EL (cell line): ENCODE measurements around the gene SBNO2.

Source experiments
- DNase-seq: peaks from one replicate; pipeline ENCODE4 v3.0.0-alpha.2; 2016

SBNO2 gene

DNA sequence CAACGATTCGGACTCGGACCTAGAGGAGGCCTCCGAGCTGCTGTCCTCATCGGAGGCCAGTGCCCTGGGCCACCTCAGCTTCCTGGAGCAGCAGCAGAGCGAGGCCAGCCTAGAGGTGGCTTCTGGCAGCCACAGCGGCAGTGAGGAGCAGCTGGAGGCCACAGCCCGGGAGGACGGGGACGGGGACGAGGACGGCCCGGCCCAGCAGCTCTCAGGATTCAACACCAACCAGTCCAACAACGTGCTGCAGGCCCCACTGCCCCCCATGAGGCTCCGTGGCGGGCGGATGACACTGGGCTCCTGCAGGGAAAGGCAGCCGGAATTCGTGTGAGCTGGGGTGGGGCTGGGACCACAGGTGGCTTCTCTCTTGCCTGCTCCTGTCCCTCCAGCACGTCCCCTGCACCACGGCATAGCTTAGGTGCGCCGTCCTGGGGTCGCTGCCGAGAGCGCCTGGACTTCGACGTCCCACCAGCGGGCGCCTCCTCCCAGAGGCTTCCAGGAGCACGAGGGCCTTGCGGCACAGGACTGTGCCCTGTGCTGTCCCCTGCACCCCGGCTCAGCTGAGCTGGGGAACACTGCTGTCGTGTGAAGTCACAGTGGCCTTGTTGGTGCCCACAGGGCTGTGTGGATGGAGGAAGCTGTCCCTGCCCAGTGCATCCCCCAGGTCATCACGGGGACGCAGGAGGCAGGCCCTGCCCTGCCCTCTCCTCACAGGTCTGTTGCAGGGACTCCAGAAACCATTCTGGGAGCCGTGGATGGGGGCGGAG is 88.2 kb downstream of the SBNO2 start:
- no peak for DNase-seq

DNA sequence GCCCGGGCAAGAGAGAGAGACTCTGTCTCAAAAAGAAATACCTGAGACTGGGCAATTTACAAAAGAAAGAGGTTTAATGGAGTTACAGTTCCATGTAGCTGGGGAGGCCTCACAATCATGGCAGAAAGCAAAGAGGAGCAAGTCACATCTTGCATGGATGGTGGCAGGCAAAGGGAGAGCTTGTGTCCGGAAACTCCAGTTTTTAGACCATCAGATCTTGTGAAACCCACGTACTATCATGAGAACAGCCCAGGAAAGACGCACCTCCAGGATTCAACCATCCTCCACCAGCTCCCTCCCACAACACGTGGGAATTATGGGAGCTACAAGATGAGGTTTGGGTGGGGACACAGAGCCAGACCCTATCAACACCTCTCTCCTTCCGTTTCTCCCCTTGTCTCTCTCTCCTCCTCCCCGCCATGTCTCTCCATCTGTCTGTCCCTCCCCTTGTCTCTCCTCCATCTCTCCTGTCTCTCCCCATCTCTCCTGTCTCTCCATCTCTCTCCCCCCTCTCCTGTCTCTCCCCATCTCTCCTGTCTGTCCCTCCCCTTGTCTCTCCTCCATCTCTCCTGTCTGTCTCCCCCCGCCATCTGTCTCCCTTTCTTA is 88.9 kb downstream of the SBNO2 start:
- DNase-seq = no peak

DNA sequence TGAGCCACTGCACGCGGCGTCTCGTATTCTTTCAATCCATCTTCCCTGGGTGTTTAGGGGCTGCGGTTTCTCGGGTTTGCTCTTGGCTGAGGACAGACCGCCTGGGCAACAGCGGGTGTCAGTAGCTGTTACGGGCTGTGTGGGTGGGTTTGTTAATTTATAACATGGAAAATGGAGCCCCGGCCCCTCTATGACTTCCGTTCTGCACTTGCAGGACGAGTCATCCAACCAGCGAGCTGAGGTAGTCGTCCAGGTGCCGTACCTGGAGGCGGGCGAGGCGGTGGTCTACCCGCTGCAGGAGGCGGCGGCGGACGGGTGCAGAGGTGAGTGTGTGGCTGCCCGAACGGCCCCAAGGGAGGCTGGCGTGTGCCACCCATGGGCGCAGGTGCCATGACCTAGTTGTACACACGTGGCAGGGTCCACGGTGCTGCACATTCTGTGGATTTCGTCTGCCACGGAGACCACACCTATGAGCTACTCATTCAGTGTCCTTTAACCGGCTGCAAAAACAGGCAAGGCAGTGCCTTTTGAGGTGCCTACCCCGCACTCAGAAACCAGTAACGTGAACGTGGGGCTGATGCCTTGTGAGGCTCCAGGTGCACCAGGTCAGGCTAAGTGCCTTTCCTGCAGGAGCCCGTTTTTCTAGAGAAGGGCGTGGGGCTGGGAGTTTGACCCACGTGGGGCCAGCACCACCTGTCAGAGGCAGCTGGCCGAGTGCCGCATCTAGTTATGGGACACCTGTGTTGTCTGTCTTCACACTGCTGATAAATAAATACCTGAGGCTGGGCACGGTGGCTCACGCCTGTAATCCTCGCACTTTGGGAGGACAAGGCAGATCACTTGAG is 89.8 kb downstream of the SBNO2 start:
- DNase-seq = no peak

DNA sequence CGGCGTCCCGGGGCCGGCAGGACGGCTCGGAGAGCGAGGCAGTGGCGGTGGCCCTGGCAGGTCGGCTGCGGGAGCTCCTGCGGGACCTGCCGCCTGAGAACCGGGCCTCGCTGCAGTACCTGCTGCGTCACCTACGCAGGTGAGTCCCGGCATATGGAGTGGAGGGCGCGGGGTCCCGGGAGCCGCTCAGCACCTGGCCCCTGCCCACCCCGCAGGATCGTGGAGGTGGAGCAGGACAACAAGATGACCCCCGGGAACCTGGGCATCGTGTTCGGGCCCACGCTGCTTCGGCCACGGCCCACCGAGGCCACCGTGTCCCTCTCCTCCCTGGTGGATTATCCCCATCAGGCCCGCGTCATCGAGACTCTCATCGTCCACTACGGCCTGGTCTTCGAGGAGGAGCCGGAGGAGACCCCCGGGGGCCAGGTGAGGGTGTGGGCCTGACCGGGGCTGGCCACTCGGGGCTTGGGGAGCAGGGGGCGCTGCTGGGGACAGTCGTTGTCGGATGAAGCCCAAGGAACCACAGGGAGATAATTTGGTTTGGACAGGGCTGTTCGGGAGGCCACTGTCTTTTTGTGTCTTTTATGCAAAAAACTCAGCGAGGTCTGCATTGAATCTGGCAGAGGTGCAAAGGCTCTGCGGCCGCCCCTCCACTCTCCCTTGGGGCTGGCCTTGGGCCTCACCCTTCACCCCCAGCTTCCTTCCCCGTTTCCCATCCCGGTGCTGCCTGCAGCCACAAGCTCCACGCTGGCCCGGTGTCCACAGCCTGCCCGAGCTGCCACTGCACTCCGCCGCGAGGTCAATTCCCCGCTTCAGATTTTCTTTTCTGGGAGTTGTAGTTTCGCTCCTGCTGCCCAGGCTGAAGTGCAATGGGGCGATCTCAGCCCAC is 90.9 kb downstream of the SBNO2 start:
- DNase-seq = no peak

DNA sequence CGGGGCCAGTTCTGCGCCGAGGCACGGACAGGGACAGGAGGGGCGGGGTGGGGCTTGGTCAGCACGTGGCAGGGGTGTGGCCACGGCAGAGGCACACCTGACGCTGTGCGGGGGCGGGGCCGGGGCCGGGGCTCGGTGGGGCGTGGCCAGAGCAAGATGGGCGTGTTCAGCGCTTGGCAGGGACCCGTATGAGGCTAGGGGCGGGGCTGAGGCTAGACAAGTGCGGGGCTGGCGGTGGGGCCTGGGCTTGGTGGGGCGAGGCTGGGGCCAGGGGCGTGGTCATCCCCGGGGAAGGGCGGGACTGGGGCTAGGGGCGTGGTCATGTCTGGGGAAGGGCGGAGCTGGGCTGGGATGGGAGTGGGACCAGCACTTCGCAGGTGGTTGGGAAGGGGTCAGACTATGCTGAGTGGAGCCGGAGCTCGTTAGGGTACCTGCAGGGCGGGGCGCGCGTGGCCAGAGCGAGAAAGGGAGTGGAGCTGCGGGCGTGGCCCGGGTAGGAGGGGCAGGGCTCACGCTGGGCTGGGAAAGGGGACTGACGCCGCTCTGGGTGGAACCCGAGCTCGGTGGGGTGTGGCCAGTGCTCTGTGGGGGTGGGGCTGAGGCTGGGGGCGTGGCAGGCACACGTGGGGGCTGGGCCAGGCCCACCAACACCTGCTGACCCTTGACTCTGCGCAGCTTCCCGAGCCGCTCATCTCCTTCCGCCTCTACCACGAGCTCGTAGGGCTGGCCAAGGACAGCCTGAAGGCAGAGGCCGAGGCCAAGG is 91.7 kb downstream of the SBNO2 start:
- peak; percentile 61 for DNase-seq

DNA sequence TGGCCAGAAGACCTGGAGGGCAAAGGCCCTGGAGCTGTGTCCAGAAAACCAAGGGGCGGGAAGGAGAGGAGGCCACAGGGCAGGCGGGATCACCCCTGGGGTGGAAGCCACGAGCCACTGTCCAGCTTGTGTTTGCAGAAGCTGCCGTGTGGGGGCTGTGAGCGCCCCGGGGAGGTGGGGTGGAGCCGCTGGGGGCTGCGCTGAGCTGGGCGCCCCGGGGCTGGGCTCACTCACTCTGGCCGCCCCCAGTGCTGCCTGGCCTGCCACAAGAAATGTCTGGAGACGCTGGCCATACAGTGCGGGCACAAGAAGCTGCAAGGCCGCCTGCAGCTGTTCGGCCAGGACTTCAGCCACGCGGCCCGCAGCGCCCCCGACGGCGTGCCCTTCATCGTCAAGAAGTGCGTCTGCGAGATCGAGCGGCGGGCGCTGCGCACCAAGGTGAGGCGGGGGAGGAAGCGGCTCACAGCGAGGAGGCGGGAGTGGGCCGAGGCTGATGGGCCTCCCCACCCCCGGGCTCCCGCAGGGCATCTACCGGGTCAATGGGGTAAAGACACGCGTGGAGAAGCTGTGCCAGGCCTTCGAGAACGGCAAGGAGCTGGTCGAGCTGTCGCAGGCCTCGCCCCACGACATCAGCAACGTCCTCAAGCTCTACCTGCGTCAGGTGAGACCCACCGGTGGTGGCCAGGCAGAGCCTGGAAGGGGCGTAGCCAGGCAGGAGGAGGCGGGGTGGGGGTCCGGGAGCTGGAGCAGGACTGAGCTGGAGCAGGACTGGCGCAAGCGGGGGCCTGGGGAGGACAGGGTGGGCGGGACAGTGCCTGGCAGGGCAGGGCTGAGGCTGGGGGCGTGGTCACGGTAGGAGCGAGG is 92.5 kb downstream of the SBNO2 start:
- no peak for DNase-seq

DNA sequence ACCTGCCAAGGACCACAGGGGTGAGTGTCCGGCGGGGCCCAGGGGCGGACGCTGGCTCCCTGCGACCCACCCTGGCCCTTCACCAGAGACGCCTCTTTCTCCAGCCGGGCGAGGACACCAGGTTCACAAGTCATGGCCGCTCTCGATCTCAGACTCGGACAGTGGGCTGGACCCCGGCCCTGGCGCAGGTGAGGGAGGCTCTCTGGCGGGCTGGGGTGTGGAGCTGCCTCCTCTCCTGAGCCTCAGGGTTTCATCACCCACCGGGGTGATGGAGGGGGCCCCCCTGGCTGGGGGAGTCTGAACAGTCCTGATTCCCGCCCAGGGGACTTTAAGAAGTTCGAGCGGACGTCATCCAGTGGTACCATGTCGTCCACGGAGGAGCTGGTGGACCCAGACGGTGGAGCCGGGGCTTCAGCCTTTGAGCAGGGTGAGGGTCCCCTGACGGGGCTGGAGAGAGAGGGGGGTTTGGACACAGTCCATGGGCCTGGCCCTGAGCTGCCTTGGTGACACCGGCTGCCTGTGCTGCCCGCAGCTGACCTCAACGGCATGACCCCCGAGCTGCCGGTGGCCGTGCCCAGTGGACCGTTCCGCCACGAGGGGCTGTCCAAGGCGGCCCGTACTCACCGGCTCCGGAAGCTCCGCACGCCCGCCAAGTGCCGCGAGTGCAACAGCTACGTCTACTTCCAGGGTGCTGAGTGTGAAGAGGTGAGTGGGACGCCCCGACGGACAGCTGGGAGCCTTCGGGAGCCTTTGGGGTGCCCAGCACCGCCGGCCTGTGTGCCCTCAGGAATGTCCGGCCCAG is 93.5 kb downstream of the SBNO2 start:
- no peak for DNase-seq

DNA sequence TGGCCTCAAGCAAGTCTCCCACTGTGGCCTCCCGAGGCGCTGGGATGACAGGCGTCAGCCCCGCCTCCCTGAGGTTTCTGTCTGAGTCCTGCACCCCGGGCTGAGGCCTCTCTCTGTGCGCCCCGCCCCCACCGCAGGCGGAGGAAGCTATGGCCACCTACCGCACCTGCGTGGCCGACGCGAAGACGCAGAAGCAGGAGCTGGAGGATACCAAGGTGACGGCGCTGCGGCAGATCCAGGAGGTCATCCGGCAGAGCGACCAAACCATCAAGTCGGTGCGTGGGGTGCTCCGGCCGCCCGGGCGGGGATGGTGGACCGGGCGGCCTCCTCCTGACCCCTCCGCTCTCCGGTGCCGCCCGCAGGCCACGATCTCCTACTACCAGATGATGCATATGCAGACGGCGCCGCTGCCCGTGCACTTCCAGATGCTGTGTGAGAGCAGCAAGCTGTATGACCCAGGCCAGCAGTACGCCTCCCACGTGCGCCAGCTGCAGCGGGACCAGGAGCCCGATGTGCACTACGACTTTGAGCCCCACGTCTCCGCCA is 94.4 kb downstream of the SBNO2 start:
- no peak for DNase-seq

DNA sequence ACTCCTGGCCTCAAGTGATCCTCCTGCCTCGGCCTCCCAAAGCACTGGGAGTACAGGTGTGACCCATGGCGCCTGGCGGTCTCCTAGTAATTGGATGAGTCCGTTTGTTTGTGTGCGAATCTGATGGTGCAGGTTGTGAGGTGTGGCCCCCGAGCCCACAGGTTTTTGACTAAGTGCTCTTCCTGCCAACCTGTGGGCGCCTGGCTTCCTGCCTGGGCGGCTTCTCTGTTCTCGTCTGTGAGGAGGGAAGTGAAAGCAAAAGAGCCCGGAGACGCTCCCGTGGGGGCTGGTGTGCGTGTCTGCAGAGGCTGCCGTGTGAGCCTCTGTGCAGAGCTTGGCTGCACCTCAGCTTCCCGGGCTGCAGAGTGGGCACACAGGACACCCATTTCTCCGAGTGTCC is 97.1 kb downstream of the SBNO2 start:
- DNase-seq = no peak

DNA sequence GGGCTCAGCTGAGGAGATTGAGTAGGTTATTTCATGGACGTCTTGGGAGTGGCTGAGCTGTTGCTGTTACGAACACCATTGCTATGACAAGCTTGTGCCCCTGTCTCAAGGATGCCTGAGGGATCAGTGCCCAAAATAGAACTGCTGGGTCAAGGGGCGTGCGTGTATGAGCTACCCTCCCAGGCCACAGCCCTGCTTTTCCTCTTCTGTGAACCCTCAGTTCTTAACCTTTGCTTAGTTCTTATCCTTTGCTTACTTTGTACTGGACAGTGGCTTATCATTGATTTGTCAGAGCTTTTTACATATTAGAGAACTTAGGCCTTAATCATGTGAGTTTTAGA is 98.1 kb downstream of the SBNO2 start:
- no peak for DNase-seq

DNA sequence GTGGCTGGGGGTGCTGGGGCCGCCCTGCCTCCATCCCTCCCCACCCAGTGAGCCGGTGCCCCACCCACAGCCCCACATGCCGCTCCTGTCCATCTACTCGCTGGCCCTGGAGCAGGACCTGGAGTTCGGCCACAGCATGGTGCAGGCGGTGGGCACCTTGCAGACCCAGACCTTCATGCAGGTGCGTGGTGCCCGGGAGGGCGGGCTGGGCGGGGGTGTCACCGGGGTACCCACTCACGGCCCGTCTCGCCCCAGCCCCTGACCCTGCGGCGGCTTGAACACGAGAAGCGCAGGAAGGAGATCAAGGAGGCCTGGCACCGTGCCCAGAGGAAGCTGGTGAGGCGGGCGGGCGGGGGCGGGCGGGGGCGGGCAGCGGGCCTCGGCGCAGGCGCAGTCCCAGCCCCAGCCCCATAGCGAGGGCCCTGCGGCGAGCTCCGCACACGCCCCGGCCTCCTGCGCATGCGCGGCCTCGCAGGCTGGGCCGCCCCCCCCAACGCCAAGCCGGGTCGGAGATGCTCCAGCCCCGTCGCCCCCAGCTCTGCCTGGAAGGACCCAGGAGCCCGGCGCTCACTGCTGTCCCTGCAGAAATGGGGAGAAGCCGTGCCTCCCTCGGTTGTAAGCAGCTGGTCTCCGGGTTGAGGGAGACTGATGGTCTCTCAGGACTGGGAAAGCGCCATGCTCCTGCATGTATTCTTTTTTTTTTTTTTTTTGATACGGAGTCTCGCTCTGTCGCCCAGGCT is 99.4 kb downstream of the SBNO2 start:
- no peak for DNase-seq

DNA sequence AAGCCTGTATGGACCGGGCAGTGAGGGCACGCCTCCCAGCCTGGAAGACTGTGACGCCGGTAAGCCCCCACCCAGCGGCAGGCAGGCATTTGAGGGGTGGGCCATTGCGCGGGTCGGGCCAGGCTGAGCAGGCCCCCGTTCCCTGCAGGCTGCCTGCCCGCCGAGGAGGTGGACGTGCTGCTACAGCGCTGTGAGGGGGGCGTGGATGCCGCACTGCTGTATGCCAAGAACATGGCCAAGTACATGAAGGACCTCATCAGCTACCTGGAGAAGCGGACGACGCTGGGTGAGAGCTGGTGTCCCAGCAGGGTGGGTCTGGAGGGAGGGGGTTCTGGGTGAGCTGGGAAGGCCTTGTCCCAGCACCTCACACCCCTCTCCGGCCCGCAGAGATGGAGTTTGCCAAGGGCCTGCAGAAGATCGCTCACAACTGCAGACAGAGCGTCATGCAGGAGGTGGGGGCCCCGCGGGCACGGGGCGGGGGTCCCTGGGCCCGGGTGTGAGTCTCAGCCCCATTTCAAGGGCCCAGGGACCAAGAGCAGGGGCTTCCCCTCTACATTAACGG is 100.0 kb downstream of the SBNO2 start:
- DNase-seq = no peak

DNA sequence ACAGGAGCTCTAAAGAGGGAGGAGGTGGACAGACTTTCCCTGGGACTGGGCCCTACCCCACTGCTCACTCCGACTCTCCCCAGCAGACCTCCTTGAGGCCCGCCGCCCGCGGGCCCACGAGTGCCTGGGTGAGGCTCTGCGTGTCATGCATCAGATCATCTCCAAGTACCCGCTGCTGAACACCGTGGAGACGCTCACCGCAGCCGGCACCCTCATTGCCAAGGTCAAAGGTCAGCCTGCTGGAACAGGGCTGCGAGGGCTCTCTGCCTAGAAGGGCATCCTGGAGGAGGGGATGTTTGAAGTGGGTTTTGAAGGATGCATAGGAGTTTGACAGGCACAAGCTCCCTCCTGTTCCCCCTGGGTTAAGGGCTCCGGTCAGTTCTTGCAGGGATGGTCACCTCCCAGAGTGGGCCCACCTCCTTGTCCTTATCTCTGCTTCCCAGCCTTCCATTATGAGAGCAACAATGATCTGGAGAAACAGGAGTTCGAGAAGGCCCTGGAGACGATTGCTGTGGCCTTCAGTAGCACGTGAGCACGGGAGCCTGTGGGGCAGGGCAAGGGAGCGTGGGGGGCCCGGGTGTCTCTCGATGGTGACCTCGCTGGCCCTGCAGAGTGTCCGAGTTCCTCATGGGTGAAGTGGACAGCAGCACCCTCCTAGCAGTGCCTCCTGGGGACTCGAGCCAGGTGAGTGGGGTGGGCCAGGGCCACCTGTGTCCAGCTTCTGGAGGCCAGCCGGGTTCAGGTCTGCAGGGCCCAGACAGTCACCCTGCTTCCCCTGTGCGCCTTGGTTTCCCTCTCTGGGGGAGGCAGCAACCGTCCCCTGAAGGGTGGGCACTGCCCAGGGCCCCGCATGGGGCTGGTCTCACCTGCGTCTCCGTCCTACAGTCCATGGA is 100.8 kb downstream of the SBNO2 start:
- no peak for DNase-seq

DNA sequence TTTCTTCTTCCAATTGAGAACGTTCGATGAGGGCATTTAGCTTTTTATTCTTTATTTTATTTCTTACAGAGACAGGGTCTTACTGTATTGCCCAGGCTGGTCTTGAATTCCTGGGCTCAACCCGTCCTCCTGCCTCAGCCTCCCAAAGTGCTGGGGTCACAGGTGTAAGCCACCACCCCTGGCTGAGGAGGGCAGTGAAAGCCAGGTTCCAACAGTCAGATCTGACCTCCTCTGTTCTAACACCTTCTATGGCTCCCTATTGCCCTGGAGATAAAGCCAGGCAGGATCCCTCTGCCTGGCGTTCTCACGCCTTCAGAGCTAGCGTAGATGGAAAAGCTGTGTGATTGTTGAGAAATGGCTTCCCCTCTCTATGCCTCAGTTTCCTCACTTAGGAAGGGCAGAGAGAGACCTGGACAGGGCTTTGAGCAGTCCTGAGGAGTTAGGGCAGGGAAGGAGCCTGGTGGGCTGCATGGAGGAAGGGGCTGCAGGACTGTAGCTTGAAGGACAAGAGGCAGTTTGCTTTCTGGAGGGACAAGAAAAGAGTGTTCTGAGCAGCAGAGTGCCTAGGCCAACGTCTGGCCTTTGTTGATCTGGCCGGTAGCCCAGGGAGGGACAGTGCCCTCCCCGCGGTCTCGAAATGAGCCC is 101.6 kb downstream of the SBNO2 start:
- no peak for DNase-seq

DNA sequence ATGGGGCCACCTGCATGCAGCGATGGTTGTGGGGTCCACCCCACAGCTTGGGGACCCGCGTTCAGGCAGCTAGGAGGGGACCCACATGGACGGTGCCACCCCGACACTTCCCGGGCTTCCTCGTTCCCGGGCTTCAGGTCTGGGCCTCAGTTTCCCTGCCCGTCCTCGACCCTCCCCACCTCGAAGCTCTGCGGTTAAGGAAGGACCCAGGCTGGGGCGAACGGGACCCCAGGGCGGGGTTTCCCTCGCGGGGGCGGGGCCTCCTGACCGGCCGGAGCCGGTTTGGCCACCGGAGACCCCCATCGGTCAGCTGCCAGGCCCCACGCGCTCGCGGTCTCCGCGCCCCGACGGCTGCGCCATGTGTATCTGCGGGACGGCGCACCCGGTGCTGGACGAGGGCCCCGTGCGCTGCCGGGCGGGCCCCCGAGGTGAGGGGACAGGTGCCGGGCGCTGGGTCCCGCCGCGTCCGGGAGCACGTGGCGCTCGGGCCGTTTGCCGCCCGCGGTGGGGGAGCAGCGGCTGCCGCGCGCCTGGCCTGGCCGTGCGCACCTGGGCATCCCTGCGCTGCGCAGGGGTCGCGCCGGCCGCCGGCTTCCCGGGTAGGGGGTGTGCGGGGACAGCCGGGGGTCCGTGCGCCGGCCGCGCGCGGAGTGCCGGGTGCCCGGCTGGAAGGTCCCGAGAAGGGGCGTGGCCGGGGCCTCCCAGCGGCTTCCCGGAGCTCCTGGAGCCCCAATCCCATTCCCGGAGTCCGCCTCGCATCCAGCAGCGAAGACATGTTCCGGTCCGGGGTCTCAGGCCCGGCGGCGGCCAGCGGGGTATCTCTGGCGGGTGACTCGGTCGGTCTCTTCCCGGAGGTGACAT is 102.9 kb downstream of the SBNO2 start:
- DNase-seq = no peak

DNA sequence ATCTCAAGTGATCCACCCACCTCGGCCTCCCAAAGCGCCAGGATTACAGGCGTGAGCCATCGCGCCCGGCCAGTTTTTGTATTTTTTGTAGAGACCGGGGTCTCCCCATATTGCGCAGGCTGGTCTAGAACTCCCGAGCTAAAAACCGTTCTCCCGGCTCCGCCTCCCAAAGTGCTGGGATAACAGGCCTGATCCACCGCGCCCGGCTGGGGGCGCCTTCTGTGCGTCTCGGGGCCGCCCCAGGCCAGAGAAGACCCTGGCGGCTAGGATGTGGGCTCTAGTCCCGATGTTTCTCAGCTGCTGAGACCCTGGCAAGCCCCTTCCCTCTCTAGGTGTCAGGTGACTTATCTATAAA is 103.5 kb downstream of the SBNO2 start:
- no peak for DNase-seq
